Measurements from ENCODE around the gene DBNDD2.

DBNDD2 gene

DNA sequence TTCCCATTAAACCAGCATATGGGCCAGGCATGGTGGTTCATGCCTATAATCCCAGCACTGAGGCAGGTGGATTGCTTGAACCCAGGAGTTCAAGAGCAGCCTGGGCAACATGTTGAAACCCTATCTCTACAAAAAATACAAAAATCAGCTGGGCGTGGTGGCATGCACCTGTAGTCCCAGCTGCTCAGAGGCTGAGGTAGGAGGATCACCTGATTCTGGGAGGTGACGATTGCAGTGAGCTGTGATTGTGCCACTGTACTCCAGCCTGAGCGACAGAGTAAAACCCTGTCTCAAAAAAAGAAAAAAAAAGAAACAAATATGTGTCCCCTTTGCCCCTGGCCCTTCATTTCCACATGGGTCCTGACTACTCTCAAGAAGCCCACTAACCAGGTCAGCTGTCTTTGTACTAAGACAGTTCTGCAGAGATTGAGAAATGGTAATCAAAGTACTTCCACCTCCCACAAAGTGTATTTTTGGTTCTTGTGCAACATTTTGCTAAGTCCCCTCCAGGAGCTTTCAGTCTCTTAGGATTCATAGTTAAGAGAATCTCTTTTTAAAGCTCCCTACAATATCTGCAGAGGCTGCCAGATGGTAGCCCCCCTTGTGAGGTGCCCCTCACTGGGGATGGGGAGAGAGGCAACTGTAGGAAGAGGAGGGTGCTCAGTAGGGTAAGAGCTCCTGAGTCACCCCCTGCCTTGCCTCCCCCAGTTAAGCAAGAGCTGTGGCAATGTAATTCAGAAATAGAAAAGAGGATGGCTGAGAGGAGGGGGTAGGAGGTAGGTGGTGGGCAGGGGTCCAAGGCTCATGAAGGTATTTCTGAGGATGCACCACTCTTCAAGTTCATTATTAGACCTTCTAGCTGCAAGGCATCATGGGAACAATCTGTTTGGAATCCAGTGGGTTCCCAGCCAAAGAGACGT is 44.9 kb downstream of the DBNDD2 start:
- DNase-seq, result no peak

- peak; percentile 1 for DNase-seq
Observed at GRCh38 chr20:45456632-45457031, 48.5 kb downstream of the DBNDD2 start.

GRCh38 chr20:45459606-45460005 is 51.5 kb downstream of the DBNDD2 start:
- no peak for DNase-seq

All from NCI-H1694 (cell line).